OCI-LY1 (cell line): ENCODE results near the gene RFC1.

Source experiments
- H2AFZ ChIP-seq: fragments of 200-600 bp; sonication (generic), shearing (Covaris generic); 2 replicates; pipeline ENCODE4 v1.6.0; 2014; ENCODE audit warnings: antibody characterized with exemption, mild to moderate bottlenecking, low read length
- H3F3A ChIP-seq: fragments of 200-600 bp; sonication (generic), shearing (Covaris generic); 2 replicates; pipeline ENCODE4 v1.6.0; 2014; ENCODE audit warnings: mild to moderate bottlenecking, antibody characterized with exemption, low read length, moderate library complexity; ENCODE audit not compliant: insufficient read depth
- H3K27ac ChIP-seq: fragments of 200-600 bp; sonication (generic); 2 replicates; pipeline ENCODE4 v1.5.1; 2014; ENCODE audit warnings: low read length, mixed run types, mild to moderate bottlenecking, low read depth; ENCODE audit not compliant: poor library complexity, severe bottlenecking
- H3K27me3 ChIP-seq: fragments of 200-600 bp; sonication (generic); 2 replicates; pipeline ENCODE4 v1.6.0; 2014; ENCODE audit warnings: antibody characterized with exemption, mild to moderate bottlenecking, low read length, moderate library complexity; ENCODE audit not compliant: insufficient read depth
- H3K36me3 ChIP-seq: fragments of 200-600 bp; sonication (generic); 2 replicates; pipeline ENCODE4 v1.6.1; 2014; ENCODE audit warnings: mild to moderate bottlenecking, antibody characterized with exemption, low read length, moderate library complexity, mixed read lengths; ENCODE audit not compliant: insufficient read depth
- H3K4me1 ChIP-seq: fragments of 200-600 bp; sonication (generic); 2 replicates; pipeline ENCODE4 v1.5.1; 2014; ENCODE audit warnings: mild to moderate bottlenecking, low read length, moderate library complexity; ENCODE audit not compliant: insufficient read depth, severe bottlenecking
- H3K4me2 ChIP-seq: fragments of 200-600 bp; sonication (generic), shearing (Covaris generic); 2 replicates; pipeline ENCODE4 v1.6.1; 2014; ENCODE audit warnings: low read length
- H3K4me3 ChIP-seq: fragments of 200-600 bp; sonication (generic); 2 replicates; pipeline ENCODE4 v1.5.1; 2014; ENCODE audit warnings: low read length, low read depth, mild to moderate bottlenecking, mixed read lengths; ENCODE audit not compliant: poor library complexity, severe bottlenecking
- H3K79me2 ChIP-seq: fragments of 200-600 bp; shearing (Covaris generic); 2 replicates; pipeline ENCODE4 v1.6.1; 2016; ENCODE audit warnings: mixed run types, low read length, mixed read lengths; ENCODE audit not compliant: insufficient read depth
- H3K9ac ChIP-seq: fragments of 200-600 bp; sonication (generic), shearing (Covaris generic); 2 replicates; pipeline ENCODE4 v1.6.1; 2014; ENCODE audit warnings: mild to moderate bottlenecking, low read length, mixed read lengths
- H3K9me2 ChIP-seq: fragments of 200-600 bp; sonication (generic), shearing (Covaris generic); 2 replicates; pipeline ENCODE4 v1.6.1; 2014; ENCODE audit warnings: low read depth, mild to moderate bottlenecking, low read length, mixed read lengths
- H3K9me3 ChIP-seq: fragments of 200-600 bp; shearing (Covaris generic); 2 replicates; pipeline ENCODE4 v1.6.1; 2014; ENCODE audit warnings: low read length, mixed read lengths
- H4K20me1 ChIP-seq: fragments of 200-600 bp; sonication (generic), shearing (Covaris generic); 2 replicates; pipeline ENCODE4 v1.6.0; 2016; ENCODE audit warnings: mild to moderate bottlenecking, low read length; ENCODE audit not compliant: insufficient read depth
- EZH2 ChIP-seq: fragments of 200-600 bp; sonication (generic), shearing (Covaris generic); IDR thresholded peaks from 2 replicates; pipeline ENCODE4 v1.8.0; 2017; ENCODE audit warnings: borderline replicate concordance, mixed run types, mild to moderate bottlenecking, antibody characterized with exemption, low read length, moderate library complexity, mixed read lengths
- TF ChIP-seq, protein P1 (sequence below): fragments of 200-600 bp; sonication (generic), shearing (Covaris generic); IDR thresholded peaks from 2 replicates; pipeline ENCODE4 v1.5.1; 2017; ENCODE audit warnings: mild to moderate bottlenecking, antibody characterized with exemption, low read length, moderate library complexity, mixed read lengths

Gene RFC1

DNA sequence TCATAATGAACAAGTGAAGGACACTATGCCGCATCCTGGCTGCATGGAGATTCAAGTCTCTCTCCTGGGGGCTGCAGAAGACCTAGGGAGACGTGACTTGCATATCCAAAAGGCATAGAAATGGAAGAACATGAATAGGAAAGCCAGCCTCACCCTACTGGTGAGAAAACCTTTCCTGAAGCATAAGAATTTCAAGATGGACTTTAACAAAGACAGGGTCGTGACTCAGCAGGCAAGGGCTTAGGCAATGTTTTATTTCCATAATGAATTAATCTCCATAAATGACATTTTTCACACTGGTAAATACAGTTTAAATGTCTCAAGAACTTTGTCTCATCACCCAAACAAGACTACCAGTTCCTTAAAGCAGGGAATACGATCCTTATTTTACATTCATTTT is 78.9 kb downstream of the RFC1 start:
- H3K4me1 ChIP-seq = no peaks in the 10 kb centered on the region
- no peaks in the 10 kb centered on the region for H3F3A ChIP-seq
- H3K9me3 ChIP-seq = no peaks in the 10 kb centered on the region
- H3K9me2 ChIP-seq = no peaks in the 10 kb centered on the region
- H4K20me1 ChIP-seq = no peaks in the 10 kb centered on the region
- no peaks in the 10 kb centered on the region for H3K27me3 ChIP-seq
- H3K4me2 ChIP-seq = no peak overlapping the region
- TF ChIP-seq, protein P1, sequence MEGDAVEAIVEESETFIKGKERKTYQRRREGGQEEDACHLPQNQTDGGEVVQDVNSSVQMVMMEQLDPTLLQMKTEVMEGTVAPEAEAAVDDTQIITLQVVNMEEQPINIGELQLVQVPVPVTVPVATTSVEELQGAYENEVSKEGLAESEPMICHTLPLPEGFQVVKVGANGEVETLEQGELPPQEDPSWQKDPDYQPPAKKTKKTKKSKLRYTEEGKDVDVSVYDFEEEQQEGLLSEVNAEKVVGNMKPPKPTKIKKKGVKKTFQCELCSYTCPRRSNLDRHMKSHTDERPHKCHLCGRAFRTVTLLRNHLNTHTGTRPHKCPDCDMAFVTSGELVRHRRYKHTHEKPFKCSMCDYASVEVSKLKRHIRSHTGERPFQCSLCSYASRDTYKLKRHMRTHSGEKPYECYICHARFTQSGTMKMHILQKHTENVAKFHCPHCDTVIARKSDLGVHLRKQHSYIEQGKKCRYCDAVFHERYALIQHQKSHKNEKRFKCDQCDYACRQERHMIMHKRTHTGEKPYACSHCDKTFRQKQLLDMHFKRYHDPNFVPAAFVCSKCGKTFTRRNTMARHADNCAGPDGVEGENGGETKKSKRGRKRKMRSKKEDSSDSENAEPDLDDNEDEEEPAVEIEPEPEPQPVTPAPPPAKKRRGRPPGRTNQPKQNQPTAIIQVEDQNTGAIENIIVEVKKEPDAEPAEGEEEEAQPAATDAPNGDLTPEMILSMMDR = no peak
- no peak for TF ChIP-seq EZH2
- H2AFZ ChIP-seq = no peak overlapping the region
- H3K27ac ChIP-seq = no peak overlapping the region
- H3K4me3 ChIP-seq = no peak overlapping the region
- peaks cover 66% of the 10 kb centered on the region for H3K36me3 ChIP-seq
- H3K9ac ChIP-seq = no peak overlapping the region
- no peaks in the 10 kb centered on the region for H3K79me2 ChIP-seq

DNA sequence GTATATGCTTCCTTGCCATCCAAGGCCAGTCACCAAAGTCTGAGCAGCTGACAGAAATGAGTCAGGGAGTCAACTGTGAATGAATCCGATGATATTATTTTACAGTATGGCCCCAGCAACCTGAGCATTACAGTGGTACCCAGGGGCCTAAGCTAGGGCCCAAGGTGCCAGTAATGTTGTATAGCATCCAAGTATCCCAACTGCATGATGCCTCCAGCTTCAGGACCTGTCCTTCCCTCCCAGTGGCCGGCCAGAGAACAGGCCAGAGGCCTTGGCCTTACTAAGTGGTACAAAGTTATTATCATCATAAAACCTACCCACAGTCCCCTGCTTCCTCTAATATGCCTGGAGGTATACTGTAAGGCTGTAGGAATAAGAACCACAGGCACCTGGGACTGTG is 79.9 kb downstream of the RFC1 start:
- TF ChIP-seq, protein P1 = no peak
- no peak for TF ChIP-seq EZH2
- Histone ChIP-seq H3K9me3 (no peaks in the 10 kb centered on the region), H3K4me2 (no peak overlapping the region), H2AFZ (no peak overlapping the region), H3K4me3 (no peak overlapping the region), H3K27me3 (no peaks in the 10 kb centered on the region), H3K36me3 (peaks cover 56% of the 10 kb centered on the region), H3K79me2 (no peaks in the 10 kb centered on the region), H3K9ac (no peak overlapping the region), H3K4me1 (no peaks in the 10 kb centered on the region), H3K27ac (no peak overlapping the region), H3F3A (no peaks in the 10 kb centered on the region), H3K9me2 (no peaks in the 10 kb centered on the region), H4K20me1 (no peaks in the 10 kb centered on the region)

DNA sequence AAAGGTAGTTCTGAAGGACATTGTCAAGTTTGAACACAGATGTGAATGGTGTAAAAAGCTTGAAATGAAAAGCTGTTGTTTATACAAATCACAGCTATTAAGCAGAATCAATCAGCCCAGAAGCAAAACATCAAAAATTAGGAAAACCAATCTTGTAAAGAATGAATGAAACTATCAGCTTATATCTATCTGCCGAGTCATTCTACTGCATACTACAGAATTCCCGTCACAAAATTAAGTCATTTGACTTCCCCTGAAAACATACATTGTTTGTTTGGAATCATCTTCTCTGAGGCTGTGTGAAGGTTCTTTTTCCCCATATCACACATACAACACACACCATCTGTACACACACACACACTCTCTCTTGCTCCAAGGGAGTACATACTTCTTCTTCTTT is 80.3 kb downstream of the RFC1 start:
- H3K27ac ChIP-seq = no peak overlapping the region
- H3K36me3 ChIP-seq = peaks cover 52% of the 10 kb centered on the region
- no peaks in the 10 kb centered on the region for H3K4me1 ChIP-seq
- H3K9me3 ChIP-seq = no peaks in the 10 kb centered on the region
- H3K79me2 ChIP-seq = no peaks in the 10 kb centered on the region
- no peak for TF ChIP-seq EZH2
- TF ChIP-seq, protein P1 = no peak
- no peak overlapping the region for H3K4me2 ChIP-seq
- no peaks in the 10 kb centered on the region for H4K20me1 ChIP-seq
- no peaks in the 10 kb centered on the region for H3F3A ChIP-seq
- H3K27me3 ChIP-seq = no peaks in the 10 kb centered on the region
- H3K9me2 ChIP-seq = no peaks in the 10 kb centered on the region
- H3K9ac ChIP-seq = no peak overlapping the region
- H2AFZ ChIP-seq = no peak overlapping the region
- no peak overlapping the region for H3K4me3 ChIP-seq
